GM06990 (cell line): ENCODE measurements around the gene AMPD3.

Experiments used
- DNase-seq: peaks from one replicate; pipeline ENCODE4 v3.0.0-alpha.2; 2011; ENCODE audit not compliant: insufficient read length; ENCODE audit errors: extremely low read depth
- H3K27me3 ChIP-seq: replicated peaks from 2 replicates; pipeline ENCODE4 v1.6.0; 2011; ENCODE audit warnings: low read length; ENCODE audit not compliant: control insufficient read depth, insufficient read depth
- H3K36me3 ChIP-seq: 2 replicates; pipeline ENCODE4 v1.5.1; 2011; ENCODE audit warnings: low read length; ENCODE audit not compliant: control insufficient read depth, insufficient read depth
- H3K4me3 ChIP-seq: replicated peaks from 2 replicates; pipeline ENCODE4 v1.5.1; 2011; ENCODE audit warnings: low read depth, mild to moderate bottlenecking, control low read depth, low read length
- CTCF ChIP-seq: IDR thresholded peaks from 2 replicates; pipeline ENCODE4 v1.5.1; 2011; ENCODE audit warnings: low read length, control low read depth, mild to moderate bottlenecking, inconsistent platforms; ENCODE audit not compliant: insufficient read depth, poor library complexity, severe bottlenecking

The AMPD3 gene

GRCh38 chr11:10493041-10493663 is 38.1 kb downstream of the AMPD3 start:
- no peak for DNase-seq
- H3K27me3 ChIP-seq = no peaks in the 10 kb centered on the region
- H3K4me3 ChIP-seq = no peak overlapping the region
- H3K36me3 ChIP-seq = peaks cover 39% of the 10 kb centered on the region
- no peak for TF ChIP-seq CTCF

DNA sequence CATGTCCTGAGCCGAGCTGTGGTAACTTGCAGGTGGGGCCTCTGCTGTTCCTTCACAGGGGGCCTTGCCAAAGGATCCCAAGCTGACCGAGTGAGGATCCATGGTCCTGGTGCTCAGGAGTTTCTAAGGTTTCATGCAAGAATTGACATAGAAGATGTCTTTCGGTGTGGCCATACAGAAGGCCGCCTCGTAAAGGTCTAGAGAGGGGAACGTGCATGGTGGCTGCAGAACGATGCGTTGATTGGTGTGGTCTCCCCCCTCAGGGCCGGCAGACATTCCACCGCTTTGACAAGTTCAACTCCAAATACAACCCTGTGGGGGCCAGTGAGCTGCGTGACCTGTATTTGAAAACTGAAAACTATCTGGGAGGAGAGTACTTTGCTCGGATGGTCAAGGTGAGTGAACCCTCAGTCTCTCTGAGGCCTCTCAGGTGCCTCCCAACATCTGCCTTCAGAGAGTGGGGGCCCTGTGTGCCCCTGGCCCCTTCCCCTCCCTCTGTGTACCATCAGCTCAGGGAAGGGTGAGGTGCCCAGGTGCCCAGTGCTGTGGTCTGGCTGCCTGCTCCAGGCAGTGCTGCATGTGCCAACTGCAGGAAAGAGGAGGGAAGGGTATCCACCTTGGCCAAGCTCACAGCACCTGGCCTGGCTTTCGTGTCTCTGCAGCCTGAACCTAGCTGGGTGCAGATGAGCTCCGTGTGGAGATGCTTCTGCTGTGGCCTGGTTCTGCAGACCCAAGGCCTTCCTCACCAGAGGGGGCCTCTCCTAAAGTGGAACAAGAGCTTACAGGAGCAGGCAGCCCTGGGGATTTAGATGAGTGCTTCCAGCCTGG is 39.8 kb downstream of the AMPD3 start:
- TF ChIP-seq CTCF = no peak
- no peak overlapping the region for H3K4me3 ChIP-seq
- no peaks in the 10 kb centered on the region for H3K27me3 ChIP-seq
- H3K36me3 ChIP-seq = peaks cover 45% of the 10 kb centered on the region
- no peak for DNase-seq

DNA sequence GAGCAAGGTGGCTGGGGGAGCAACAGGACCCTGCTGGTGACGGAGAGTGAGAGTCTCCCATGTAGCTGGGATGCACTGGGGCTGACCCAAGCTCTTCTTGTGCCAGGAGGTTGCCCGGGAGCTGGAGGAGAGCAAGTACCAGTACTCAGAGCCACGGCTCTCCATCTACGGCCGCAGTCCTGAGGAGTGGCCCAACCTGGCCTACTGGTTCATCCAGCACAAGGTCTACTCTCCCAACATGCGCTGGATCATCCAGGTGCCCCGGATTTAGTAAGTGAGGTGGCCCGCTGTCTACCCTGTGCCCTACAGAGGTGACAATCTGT is 40.4 kb downstream of the AMPD3 start:
- Histone ChIP-seq H3K36me3 (peaks cover 46% of the 10 kb centered on the region), H3K4me3 (no peak overlapping the region), H3K27me3 (no peaks in the 10 kb centered on the region)
- DNase-seq = no peak
- no peak for TF ChIP-seq CTCF

DNA sequence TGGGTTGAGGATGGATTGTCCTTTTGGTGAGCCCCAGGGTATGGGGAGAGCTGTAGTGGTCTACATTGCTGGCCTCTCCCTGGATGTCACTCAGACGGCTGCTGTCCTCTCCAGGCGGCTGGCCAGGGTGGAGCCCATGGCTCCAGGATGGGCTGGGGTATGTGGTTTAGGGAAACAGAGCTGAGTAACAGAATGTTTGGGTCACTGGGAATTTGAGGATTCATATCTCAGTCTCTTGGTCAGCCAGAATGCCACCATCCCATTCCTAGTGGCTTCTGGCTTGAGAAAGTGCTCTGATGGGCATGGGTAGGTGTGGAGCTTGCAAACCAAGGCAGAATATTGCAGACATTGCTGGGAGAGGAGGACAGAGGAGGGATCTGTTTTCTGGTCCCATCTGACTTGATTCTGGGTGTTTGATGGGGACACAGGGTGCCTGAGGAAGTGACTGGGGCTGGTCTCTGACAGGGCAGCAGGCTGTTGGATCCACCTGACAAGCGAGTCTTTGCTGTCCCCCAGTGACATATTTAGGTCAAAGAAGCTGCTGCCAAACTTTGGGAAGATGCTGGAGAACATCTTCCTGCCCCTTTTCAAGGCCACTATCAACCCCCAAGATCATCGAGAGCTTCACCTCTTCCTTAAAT is 41.4 kb downstream of the AMPD3 start:
- TF ChIP-seq CTCF = no peak

DNA sequence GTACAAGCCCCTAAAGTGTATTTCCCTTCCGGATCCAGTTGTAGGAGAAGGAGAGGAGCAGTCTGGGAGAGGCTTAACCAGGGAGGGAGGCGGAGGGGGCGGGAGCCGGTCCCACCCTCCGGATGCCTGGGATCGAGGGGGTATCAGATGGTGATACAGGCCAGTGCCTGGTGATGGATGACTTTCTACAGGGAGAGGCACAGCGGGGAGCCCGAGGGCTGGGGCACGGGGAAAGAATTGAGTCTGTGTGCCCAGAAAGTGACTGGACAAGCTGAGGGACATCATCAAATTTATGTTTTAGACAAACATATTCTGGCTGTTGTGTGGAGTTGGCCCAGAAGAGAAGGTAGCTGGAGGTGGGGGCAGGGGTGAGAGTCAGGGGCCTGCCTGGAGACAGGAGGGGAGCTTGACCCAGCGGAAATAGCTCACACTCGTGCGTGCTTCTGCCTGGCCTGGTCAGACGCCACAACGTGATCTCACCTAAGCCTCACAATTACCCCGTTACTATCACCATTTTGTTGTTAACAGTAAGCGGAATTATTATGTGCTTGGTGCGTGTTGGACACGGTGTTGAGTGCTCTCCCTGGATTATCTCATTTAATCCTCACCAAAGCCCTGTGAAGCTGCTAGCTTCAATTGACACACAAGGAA is 42.4 kb downstream of the AMPD3 start:
- no peak for TF ChIP-seq CTCF
- no peak overlapping the region for H3K4me3 ChIP-seq
- H3K36me3 ChIP-seq = peaks cover 52% of the 10 kb centered on the region
- DNase-seq = no peak
- H3K27me3 ChIP-seq = no peaks in the 10 kb centered on the region

More for the DNA sequence above, 41.4 kb downstream of the AMPD3 start:
- peaks cover 47% of the 10 kb centered on the region for H3K36me3 ChIP-seq
- H3K4me3 ChIP-seq = no peak overlapping the region
- no peak for DNase-seq
- no peaks in the 10 kb centered on the region for H3K27me3 ChIP-seq
